Posterior vena cava (tissue), 2 donors: ENCODE measurements around the gene CFAP299. TPM values are rescaled to one million over a fixed set of nuclear protein-coding genes. Genes with fewer than 3 reads are reported as not detected.
"Not testable (repeated sequence)": the region's sequence is repeated elsewhere in the genome, so short reads cannot be mapped to it uniquely, and the experiment has no call there.

Experiments
- DNase-seq: peaks from one replicate; pipeline ENCODE4 v3.0.0-alpha.2; 2020; ENCODE audit warnings: low spot score
- intact Hi-C, 2 donors: fragments of 100-400 bp; cut with DNase I; formaldehyde crosslinking; loops; one replicate each; pipeline versions ENCODE4 v1.14.1 to v1.14.2; 2022 to 2023
- long read RNA-seq, 2 donors: library from polyadenylated mRNA; unstranded; transcript quantifications; one replicate each; pipeline ENCODE4 v2.0.0, GENCODE V29; 2020 to 2021
- total RNA-seq, 2 donors: library from RNA; stranded (reverse); fragmentation: NEBNext Ultra II Directional; extraction: Animal tissue kit (Norgen Biotek cat#: 25700); gene quantifications; one replicate each; pipeline ENCODE4 v1.2.1, GENCODE V29; 2021
- donor health status: DM: yes; HTN: yes; CAD: no.
- donor health status: DM: yes; HTN: yes; CAD: no.

The CFAP299 gene
- total RNA-seq = not detected
- long read RNA-seq, donor 1 = 0 reads
- long read RNA-seq, donor 2 = 0 reads

- DNase-seq = peak; percentile 87
- intact Hi-C loops = no loop called here
Observed at GRCh38 chr4:80335554-80336358, at the start of gene CFAP299. TSS of gene CFAP299 (plus strand) at chr4:80335730.

GRCh38 chr4:80286451-80286850 is 49.1 kb upstream of the CFAP299 start:
- intact Hi-C loops = no loop called here

GRCh38 chr4:80290665-80291064 is 44.9 kb upstream of the CFAP299 start:
- DNase-seq, intact Hi-C loops: not testable (repeated sequence)

More at GRCh38 chr4:80286451-80286850, 49.1 kb upstream of the CFAP299 start:
- no peak for DNase-seq

- intact Hi-C loops = no loop called here
Observed at GRCh38 chr4:80294206-80294605, 41.3 kb upstream of the CFAP299 start.

GRCh38 chr4:80295336-80295735 is 40.2 kb upstream of the CFAP299 start:
- no peak for DNase-seq
- intact Hi-C loops = no loop called here

More at GRCh38 chr4:80294206-80294605, 41.3 kb upstream of the CFAP299 start:
- no peak for DNase-seq

- DNase-seq = no peak
- intact Hi-C loops = no loop called here
Observed at GRCh38 chr4:80295826-80296225, 39.7 kb upstream of the CFAP299 start.

- no peak for DNase-seq
- intact Hi-C loops = no loop called here
Observed at GRCh38 chr4:80301884-80302283, 33.6 kb upstream of the CFAP299 start.

- no peak for DNase-seq
- intact Hi-C loops = no loop called here
Observed at GRCh38 chr4:80302616-80303223, 32.8 kb upstream of the CFAP299 start.

- intact Hi-C loops = no loop called here
- DNase-seq = no peak
Observed at GRCh38 chr4:80305466-80305865, 30.1 kb upstream of the CFAP299 start.

- intact Hi-C loops = no loop called here
- DNase-seq = no peak
Observed at GRCh38 chr4:80306260-80306659, 29.3 kb upstream of the CFAP299 start.

- DNase-seq = no peak
- intact Hi-C loops = no loop called here
Observed at GRCh38 chr4:80307183-80307735, 28.3 kb upstream of the CFAP299 start.

GRCh38 chr4:80307774-80308465 is 27.6 kb upstream of the CFAP299 start:
- DNase-seq = no peak
- intact Hi-C loops = no loop called here

GRCh38 chr4:80308466-80308822 is 27.1 kb upstream of the CFAP299 start:
- intact Hi-C loops = no loop called here
- no peak for DNase-seq

- no peak for DNase-seq
- intact Hi-C loops = no loop called here
Observed at GRCh38 chr4:80309294-80310004, 26.1 kb upstream of the CFAP299 start.

- no peak for DNase-seq
- intact Hi-C loops = no loop called here
Observed at GRCh38 chr4:80311130-80311529, 24.4 kb upstream of the CFAP299 start.

- no peak for DNase-seq
- intact Hi-C loops = no loop called here
Observed at GRCh38 chr4:80312124-80312523, 23.4 kb upstream of the CFAP299 start.

GRCh38 chr4:80313627-80314026 is 21.9 kb upstream of the CFAP299 start:
- DNase-seq = no peak
- intact Hi-C loops = no loop called here

GRCh38 chr4:80315848-80316247 is 19.7 kb upstream of the CFAP299 start:
- DNase-seq, intact Hi-C loops: not testable (repeated sequence)

- intact Hi-C loops = no loop called here
- no peak for DNase-seq
Observed at GRCh38 chr4:80321341-80321740, 14.2 kb upstream of the CFAP299 start.
